GM10266 (cell line): ENCODE measurements around the gene TBCA.

ENCODE experiments used
- DNase-seq: peaks from one replicate; pipeline ENCODE4 v3.0.0; 2012; ENCODE audit errors: extremely low spot score
- TF ChIP-seq, protein P1 (sequence below): IDR thresholded peaks from 2 replicates; pipeline ENCODE4 v1.5.1; 2012; ENCODE audit warnings: mild to moderate bottlenecking, low read depth; ENCODE audit not compliant: control insufficient read depth, insufficient read depth; ENCODE audit errors: missing control alignments

The TBCA gene

DNA sequence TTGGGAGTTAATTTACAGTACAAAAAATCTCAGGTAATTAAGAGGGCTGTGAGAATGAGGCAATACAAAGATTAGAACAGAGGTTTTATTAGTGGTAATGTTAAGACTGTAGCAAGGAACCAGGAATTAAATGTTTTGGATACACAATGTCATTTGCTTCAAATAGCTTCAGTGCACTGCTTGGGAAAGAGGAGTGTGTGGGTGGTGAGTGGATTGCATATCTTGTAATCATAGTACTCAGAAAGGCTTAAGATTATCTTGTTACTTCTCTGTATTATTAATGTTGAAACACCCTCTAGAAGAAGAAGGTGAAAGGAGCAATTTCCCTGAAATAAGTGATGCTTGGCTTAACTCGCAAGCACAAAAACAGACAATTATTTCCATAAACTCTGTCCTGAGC lies 21.0 kb upstream of the TBCA start:
- TF ChIP-seq, protein P1, sequence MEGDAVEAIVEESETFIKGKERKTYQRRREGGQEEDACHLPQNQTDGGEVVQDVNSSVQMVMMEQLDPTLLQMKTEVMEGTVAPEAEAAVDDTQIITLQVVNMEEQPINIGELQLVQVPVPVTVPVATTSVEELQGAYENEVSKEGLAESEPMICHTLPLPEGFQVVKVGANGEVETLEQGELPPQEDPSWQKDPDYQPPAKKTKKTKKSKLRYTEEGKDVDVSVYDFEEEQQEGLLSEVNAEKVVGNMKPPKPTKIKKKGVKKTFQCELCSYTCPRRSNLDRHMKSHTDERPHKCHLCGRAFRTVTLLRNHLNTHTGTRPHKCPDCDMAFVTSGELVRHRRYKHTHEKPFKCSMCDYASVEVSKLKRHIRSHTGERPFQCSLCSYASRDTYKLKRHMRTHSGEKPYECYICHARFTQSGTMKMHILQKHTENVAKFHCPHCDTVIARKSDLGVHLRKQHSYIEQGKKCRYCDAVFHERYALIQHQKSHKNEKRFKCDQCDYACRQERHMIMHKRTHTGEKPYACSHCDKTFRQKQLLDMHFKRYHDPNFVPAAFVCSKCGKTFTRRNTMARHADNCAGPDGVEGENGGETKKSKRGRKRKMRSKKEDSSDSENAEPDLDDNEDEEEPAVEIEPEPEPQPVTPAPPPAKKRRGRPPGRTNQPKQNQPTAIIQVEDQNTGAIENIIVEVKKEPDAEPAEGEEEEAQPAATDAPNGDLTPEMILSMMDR, result no peak

DNA sequence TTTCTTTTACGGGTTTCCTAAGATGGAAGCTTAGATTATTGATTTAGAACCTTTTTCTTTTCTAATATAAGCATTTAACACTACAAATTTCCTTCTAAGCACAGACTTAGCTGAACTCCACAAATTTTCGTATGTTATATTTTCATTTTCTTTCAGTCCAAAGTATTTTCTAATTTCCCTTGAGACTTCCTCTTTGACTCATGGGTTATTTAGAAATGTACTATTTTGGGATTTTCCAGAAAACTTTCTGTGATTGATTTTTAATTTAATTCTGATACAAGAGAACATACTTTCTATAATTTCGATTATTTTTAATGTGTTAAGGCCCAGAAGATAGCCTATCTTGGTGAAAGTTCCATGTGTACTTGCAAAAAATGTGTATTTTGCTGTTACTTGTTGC lies 19.7 kb upstream of the TBCA start:
- no peak for DNase-seq
- TF ChIP-seq, protein P1, result no peak

More for the DNA sequence above, 21.0 kb upstream of the TBCA start:
- no peak for DNase-seq

DNA sequence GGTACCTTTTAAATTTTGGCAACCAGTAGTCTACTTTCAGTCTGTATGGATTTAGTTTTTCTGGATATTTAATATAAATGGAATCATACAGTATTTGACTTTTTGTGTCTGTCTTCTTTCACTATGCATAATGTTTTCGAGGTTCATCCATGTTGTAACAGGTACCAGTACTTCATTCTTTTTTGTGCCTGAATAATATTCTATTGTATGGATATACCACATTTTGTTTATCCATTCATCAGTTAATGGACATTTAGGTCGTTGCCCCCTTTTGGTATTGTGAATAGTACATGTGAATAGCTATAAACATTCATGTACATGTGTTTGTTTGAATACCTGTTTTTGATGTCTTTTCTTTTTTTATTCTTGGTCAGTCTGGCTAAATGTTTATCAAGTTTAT lies 19.1 kb upstream of the TBCA start:
- no peak for DNase-seq

DNA sequence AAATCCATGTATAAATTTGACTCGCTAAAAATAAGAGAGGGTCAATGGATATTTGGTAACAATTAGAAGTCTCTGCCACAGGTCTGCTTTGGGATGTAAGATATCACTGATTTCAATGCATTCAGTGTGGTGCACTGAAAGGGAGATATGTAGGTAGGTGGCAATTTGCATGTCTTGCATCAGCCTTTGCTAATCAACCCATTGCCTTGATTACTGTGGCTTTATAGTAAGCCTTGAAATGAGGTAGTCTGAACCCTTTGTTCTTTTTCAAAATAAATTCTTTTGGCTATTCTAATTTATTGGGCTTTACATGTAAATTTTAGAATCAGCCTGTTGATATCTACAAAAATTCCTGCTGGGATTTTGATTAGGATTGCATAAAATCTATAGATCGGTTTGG lies 15.8 kb upstream of the TBCA start:
- DNase-seq, result no peak
- TF ChIP-seq, protein P1, result no peak

More for the DNA sequence above, 19.1 kb upstream of the TBCA start:
- TF ChIP-seq, protein P1, result no peak

DNA sequence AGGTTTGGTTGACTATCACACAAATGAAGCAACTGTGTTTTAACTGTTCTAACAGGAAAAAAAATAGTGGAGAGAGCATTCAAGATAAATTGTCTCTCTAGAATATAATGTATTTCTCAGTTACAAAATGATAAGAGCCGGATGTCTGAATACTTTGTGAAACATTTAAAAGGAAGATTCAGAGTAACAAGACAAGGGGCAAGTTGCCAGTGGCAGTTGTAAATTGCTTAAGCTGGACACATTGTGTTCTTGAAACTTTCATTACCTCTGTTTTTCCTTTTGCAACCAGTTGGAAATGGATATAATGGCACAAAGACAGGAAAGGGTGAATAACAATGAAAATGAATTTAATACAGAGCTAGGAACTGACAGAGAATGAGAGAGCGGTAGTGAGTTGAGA lies 15.2 kb upstream of the TBCA start:
- TF ChIP-seq, protein P1, result no peak
- no peak for DNase-seq

DNA sequence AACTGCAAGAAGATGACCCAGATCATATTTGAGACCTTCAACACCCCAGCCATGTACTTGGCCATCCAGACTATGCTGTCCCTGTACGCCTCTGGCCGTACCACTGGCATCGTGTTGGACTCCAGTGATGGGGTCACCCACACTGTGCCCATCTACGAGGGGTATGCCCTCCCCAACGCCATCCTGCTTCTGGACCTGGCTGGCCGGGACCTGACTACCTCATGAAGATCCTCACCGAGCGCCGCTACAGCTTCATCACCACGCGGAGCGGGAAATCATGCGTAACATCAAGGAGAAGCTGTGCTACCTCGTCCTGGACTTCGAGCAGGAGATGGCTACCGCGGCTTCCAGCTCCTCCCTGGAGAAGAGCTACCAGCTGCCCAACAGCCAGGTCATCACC lies 9.1 kb upstream of the TBCA start:
- DNase-seq, result no peak
- TF ChIP-seq, protein P1, result no peak

DNA sequence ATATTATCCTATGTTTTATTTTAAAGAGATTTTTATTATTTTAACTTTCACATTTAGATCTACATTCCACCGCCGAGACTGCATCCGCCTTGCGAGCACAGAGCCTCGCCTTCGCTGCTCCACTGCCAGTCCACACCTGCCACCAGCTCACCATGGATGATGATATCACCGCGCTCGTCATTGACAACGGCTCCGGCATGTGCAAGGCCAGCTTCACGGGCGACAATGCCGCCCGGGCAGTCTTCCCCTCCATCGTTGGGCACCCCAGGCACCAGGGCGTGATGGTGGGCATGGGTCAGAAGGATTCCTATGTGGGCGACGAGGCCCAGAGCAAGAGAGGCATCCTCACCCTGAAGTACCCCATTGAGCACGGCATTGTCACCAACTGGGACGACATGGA lies 8.6 kb upstream of the TBCA start:
- DNase-seq, result no peak
- TF ChIP-seq, protein P1, result no peak
